GM12878 (cell line): ENCODE measurements around the gene LANCL2. TPM values are rescaled to one million over a fixed set of nuclear protein-coding genes. Genes with fewer than 3 reads are reported as not detected.

ENCODE experiments used
- ATAC-seq: fragments of 200-7000 bp; cut with Tn5 transposase; 3 replicates; pipeline ENCODE4 v1.9.1; 2020; ENCODE audit warnings: mild to moderate bottlenecking, moderate library complexity
- BruUV-seq: library from RNA; stranded (reverse); fragments of 400-500 nt; replicated peaks from 2 replicates; lab custom pipeline; 2021; lab: Mats Ljungman, UMichigan
- CTCF ChIA-PET: fragments of 300-600 bp; sonication (Branson Sonifier 250); formaldehyde crosslinking; extraction: SDS; loops from one replicate; lab custom pipeline; 2021; ENCODE audit warnings: inconsistent platforms; lab: Yijun Ruan, JAX
- POLR2A ChIA-PET: fragments of 350-600 bp; formaldehyde crosslinking; extraction: SDS; loops from one replicate; lab custom pipeline; 2021; ENCODE audit warnings: inconsistent platforms; lab: Charles Lee
- RAD21 ChIA-PET: fragments of 300-600 bp; sonication (Branson Sonifier 250); formaldehyde crosslinking; loops from one replicate; lab custom pipeline; 2023; ENCODE audit warnings: antibody characterized with exemption; ENCODE audit not compliant: unreplicated experiment; lab: Charles Lee
- SMC1A ChIA-PET: fragments of 300-600 bp; sonication (Branson Sonifier 250); formaldehyde crosslinking; loops from one replicate; lab custom pipeline; 2023; ENCODE audit not compliant: unreplicated experiment, uncharacterized antibody; lab: Charles Lee
- DNase-seq: peaks from one replicate; pipeline ENCODE4 v3.0.0-alpha.2; 2011; ENCODE audit warnings: low read depth, low spot score
- FAIRE-seq: peaks from 3 replicates; lab custom pipeline; 2011; peaks lifted over from hg19 to GRCh38; lab: Jason Lieb, UNC
- H2AFZ ChIP-seq: 2 replicates; pipeline ENCODE4 v1.6.0; 2011; ENCODE audit warnings: low read depth, low read length, control low read depth; ENCODE audit not compliant: control insufficient read depth
- H3K27ac ChIP-seq: 2 replicates; pipeline ENCODE4 v1.5.1; 2011; ENCODE audit warnings: control low read depth; ENCODE audit not compliant: control insufficient read depth, insufficient read depth
- H3K27me3 ChIP-seq, 2 experiments: replicated peaks in 1 of 2; 2 replicates each; pipeline versions ENCODE4 v1.6.0 to v1.6.1; 2011; ENCODE audit warnings: low read length in 1 of 2; ENCODE audit not compliant: control insufficient read depth in 2 of 2, insufficient read depth in 2 of 2
- H3K36me3 ChIP-seq, 2 experiments: 2 replicates each; pipeline ENCODE4 v1.5.1; 2011; ENCODE audit warnings: low read length in 1 of 2; ENCODE audit not compliant: control insufficient read depth in 2 of 2, insufficient read depth in 2 of 2
- H3K4me1 ChIP-seq: 2 replicates; pipeline ENCODE4 v1.6.1; 2011; ENCODE audit warnings: mild to moderate bottlenecking, low read length, moderate library complexity, mixed read lengths; ENCODE audit not compliant: control insufficient read depth, insufficient read depth
- H3K4me2 ChIP-seq: 2 replicates; pipeline ENCODE4 v1.6.0; 2011; ENCODE audit warnings: control low read depth; ENCODE audit not compliant: control insufficient read depth, insufficient read depth
- H3K4me3 ChIP-seq: fragments of 200-600 bp; sonication (generic); 2 replicates; pipeline ENCODE4 v1.5.1; 2016
- H3K79me2 ChIP-seq: 2 replicates; pipeline ENCODE4 v1.6.0; 2011; ENCODE audit warnings: low read length; ENCODE audit not compliant: control insufficient read depth, insufficient read depth
- H3K9ac ChIP-seq: 2 replicates; pipeline ENCODE4 v1.8.0; 2011; ENCODE audit warnings: low read length, control low read depth, mixed read lengths; ENCODE audit not compliant: control insufficient read depth, insufficient read depth
- H3K9me3 ChIP-seq: replicated peaks from 3 replicates; pipeline ENCODE4 v1.5.1; 2011; ENCODE audit warnings: mild to moderate bottlenecking, low read length; ENCODE audit not compliant: control insufficient read depth, insufficient read depth
- H4K20me1 ChIP-seq: 2 replicates; pipeline ENCODE4 v1.6.0; 2011; ENCODE audit not compliant: control insufficient read depth, insufficient read depth
- CREM ChIP-seq: IDR thresholded peaks from 2 replicates; pipeline ENCODE4 v1.6.1; 2014; ENCODE audit warnings: antibody characterized with exemption, low read depth
- DPF2 ChIP-seq: fragments of 450-650 bp; IDR thresholded peaks from 2 replicates; pipeline ENCODE4 v1.6.1; 2017; ENCODE audit warnings: mild to moderate bottlenecking
- EP300 ChIP-seq, 2 experiments: fragments of 150-350 bp in 1 of 2; IDR thresholded peaks; 2 replicates each; pipeline ENCODE4 v1.6.1; 2011 to 2012; ENCODE audit warnings: low read depth in 2 of 2, low read length in 2 of 2, borderline replicate concordance in 1 of 2, improper control_type of control experiment in 1 of 2, inconsistent platforms in 1 of 2; ENCODE audit not compliant: control insufficient read depth in 1 of 2
- MAX ChIP-seq: IDR thresholded peaks from 2 replicates; pipeline ENCODE4 v1.6.1; 2012; ENCODE audit warnings: low read depth, low read length, improper control_type of control experiment
- SREBF1 ChIP-seq: IDR thresholded peaks from 2 replicates; pipeline ENCODE4 v1.6.1; 2012; ENCODE audit warnings: mild to moderate bottlenecking, low read length
- TCF12 ChIP-seq: IDR thresholded peaks from 2 replicates; pipeline ENCODE4 v1.6.1; 2011; ENCODE audit warnings: low read depth, mild to moderate bottlenecking, low read length
- WGBS: methylation state at CpG from one replicate; pipeline ENCODE4 v1.1.6; 2016; ENCODE audit warnings: low lambda C conversion rate; ENCODE audit not compliant: insufficient replicate concordance, insufficient coverage; ENCODE audit errors: missing lambda C conversion rate; 5-methylcytosine and 5-hydroxymethylcytosine counted together
- in situ Hi-C: fragments of 300-500 bp; cut with MboI; formaldehyde crosslinking; loops from 9 replicates; pipeline ENCODE4 v1.14.3; 2018; ENCODE audit warnings: mixed read lengths
- intact Hi-C: fragments of 100-400 bp; cut with micrococcal nuclease; formaldehyde crosslinking; loops from one replicate; pipeline ENCODE4 v1.14.2; 2022; ENCODE audit not compliant: unreplicated experiment
- polyA plus RNA-seq, 11 experiments: library from polyadenylated mRNA; depleted of rRNA in 4 of 11; unstranded in 6 of 11; stranded (reverse) in 5 of 11; fragments of >200 nt; fragmentation: Nextera tagmentation in 4 of 11; fragmentation: Illumina TruSeq in 1 of 11; extraction: Ambion mirVana in 4 of 11; extraction: Trizol in 1 of 11; gene quantifications; 1 replicate in 1 of 11; 2 replicates in 10 of 11; pipeline versions ENCODE4 v1.2.1 to v1.2.3, GENCODE V29; 2011 to 2016; ENCODE audit warnings: inconsistent platforms in 2 of 11, missing spikeins in 2 of 11, low read depth in 1 of 11
- total RNA-seq, 4 experiments: library from RNA; depleted of rRNA in 3 of 4; stranded (reverse); fragments of >200 nt in 3 of 4; fragmentation: Illumina TruSeq in 1 of 4; extraction: Trizol in 1 of 4; gene quantifications; 2 replicates each; pipeline versions ENCODE4 v1.2.1 to v1.2.3, GENCODE V29; 2013 to 2021

The LANCL2 gene
- total and polyA plus RNA-seq, 10 of the 15 experiments (the other 5 are each of a cell fraction or from before 2014, with no cell fraction given): 8.1 to 28.6 (median 16.4) TPM

- DNase-seq (no peak), FAIRE-seq (no peak), ATAC-seq (no peak)
- SMC1A ChIA-PET: interaction anchor here (1.9 kb wide), 1 partner anchor 32 kb away, joined by 4 read pairs; no protein-coding TSS in a partner anchor
- H4K20me1 ChIP-seq: no peaks in the 10 kb centered on the region
- H3K27me3 ChIP-seq: no peaks in the 10 kb centered on the region
- no peak overlapping the region for H3K4me2 ChIP-seq
- H3K9ac ChIP-seq: no peak overlapping the region
- CTCF ChIA-PET: no interaction called here
- no peak for TF ChIP-seq SREBF1
- no peak overlapping the region for H3K4me3 ChIP-seq
- BruUV-seq: no TSS peak
- no peaks in the 10 kb centered on the region for H3K4me1 ChIP-seq
- in situ Hi-C loops (no loop called here), intact Hi-C loops (no loop called here)
- POLR2A ChIA-PET: no interaction called here
- 56% methylated on average over 5 of the region's 5 CpGs for WGBS
- no peaks in the 10 kb centered on the region for H3K9me3 ChIP-seq
- no peaks in the 10 kb centered on the region for H3K79me2 ChIP-seq
- H2AFZ ChIP-seq: no peak overlapping the region
- H3K36me3 ChIP-seq: no peaks in the 10 kb centered on the region
- no peak overlapping the region for H3K27ac ChIP-seq
- RAD21 ChIA-PET: interaction anchor here (1.1 kb wide), 1 partner anchor 15 kb away, joined by 3 read pairs; no protein-coding TSS in a partner anchor
Observed at GRCh38 chr7:55325371-55325792, 39.8 kb upstream of the LANCL2 start.

GRCh38 chr7:55326081-55326835 lies 38.9 kb upstream of the LANCL2 start:
- CTCF ChIA-PET: interaction anchor here (0.9 to 1.9 kb wide), 2 partner anchors 17 to 20 kb away, joined by 3 to 5 read pairs; no protein-coding TSS in a partner anchor
- intact Hi-C loops: no loop called here
- no peaks in the 10 kb centered on the region for H3K36me3 ChIP-seq
- no peak overlapping the region for H2AFZ ChIP-seq
- RAD21 ChIA-PET: interaction anchor here (1.1 kb wide), 1 partner anchor 16 kb away, joined by 3 read pairs; no protein-coding TSS in a partner anchor
- POLR2A ChIA-PET: no interaction called here
- H3K4me2 ChIP-seq: no peak overlapping the region
- no peaks in the 10 kb centered on the region for H3K79me2 ChIP-seq
- FAIRE-seq: no peak
- H3K9ac ChIP-seq: no peak overlapping the region
- TF ChIP-seq DPF2 (no peak), MAX (no peak), TCF12 (no peak), CREM (no peak), EP300 (IDR thresholded peaks at IDR 0.05; ENCODE audit: borderline replicate concordance in 1 of 2, control insufficient read depth in 1 of 2, low read depth in 2 of 2, low read length in 2 of 2) (no peak)
- TF ChIP-seq, all 136 proteins: peak for 0
- WGBS: 40% methylated on average over 11 of the region's 11 CpGs
- H3K4me1 ChIP-seq: no peaks in the 10 kb centered on the region
- H3K27me3 ChIP-seq: no peaks in the 10 kb centered on the region
- SMC1A ChIA-PET: interaction anchor here (0.6 to 1.9 kb wide), 4 partner anchors 10 to 589 kb away, joined by 3 to 6 read pairs (median 4); no protein-coding TSS in a partner anchor
- H4K20me1 ChIP-seq: no peaks in the 10 kb centered on the region
- in situ Hi-C loops: no loop called here
- ATAC-seq (no peak), DNase-seq (no peak)
- no peaks in the 10 kb centered on the region for H3K9me3 ChIP-seq
- H3K4me3 ChIP-seq: no peak overlapping the region
- no TSS peak for BruUV-seq
- no peak overlapping the region for H3K27ac ChIP-seq
